ENCODE data around the gene HDAC5.
"Not testable (repeated sequence)": the region's sequence is repeated elsewhere in the genome, so short reads cannot be mapped to it uniquely, and the experiment has no call there.

Gene HDAC5

GRCh38 chr17:44038604-44039011 is 84.8 kb downstream of the HDAC5 start:
- H3K9ac ChIP-seq: no peak overlapping the region
- peaks cover 43% of the 10 kb centered on the region; the same call in 1 of the 2 replicates for H3K79me2 ChIP-seq (ENCODE audit: insufficient read depth, low read depth)
- peaks cover 4% of the 10 kb centered on the region; the same call in 1 of the 2 replicates for H3K36me3 ChIP-seq (ENCODE audit: insufficient read depth)
- H3K4me2 ChIP-seq: no peak overlapping the region
- no peak overlapping the region for H3K4me3 ChIP-seq (IDR thresholded peaks at IDR 0.05; ENCODE audit: insufficient read depth, low read depth, low read length)
- H3K27ac ChIP-seq: no peak overlapping the region
- H4K20me1 ChIP-seq (ENCODE audit: insufficient read depth): peaks cover 3% of the 10 kb centered on the region; the same call in 1 of the 2 replicates
- peaks cover 14% of the 10 kb centered on the region for H3K4me1 ChIP-seq (ENCODE audit: low read depth, poor library complexity, severe bottlenecking)
- H3K27me3 ChIP-seq (ENCODE audit: insufficient read depth, low read depth): no peaks in the 10 kb centered on the region
- no peak overlapping the region for H2AFZ ChIP-seq (ENCODE audit: low read depth)
- TF ChIP-seq, protein P1, sequence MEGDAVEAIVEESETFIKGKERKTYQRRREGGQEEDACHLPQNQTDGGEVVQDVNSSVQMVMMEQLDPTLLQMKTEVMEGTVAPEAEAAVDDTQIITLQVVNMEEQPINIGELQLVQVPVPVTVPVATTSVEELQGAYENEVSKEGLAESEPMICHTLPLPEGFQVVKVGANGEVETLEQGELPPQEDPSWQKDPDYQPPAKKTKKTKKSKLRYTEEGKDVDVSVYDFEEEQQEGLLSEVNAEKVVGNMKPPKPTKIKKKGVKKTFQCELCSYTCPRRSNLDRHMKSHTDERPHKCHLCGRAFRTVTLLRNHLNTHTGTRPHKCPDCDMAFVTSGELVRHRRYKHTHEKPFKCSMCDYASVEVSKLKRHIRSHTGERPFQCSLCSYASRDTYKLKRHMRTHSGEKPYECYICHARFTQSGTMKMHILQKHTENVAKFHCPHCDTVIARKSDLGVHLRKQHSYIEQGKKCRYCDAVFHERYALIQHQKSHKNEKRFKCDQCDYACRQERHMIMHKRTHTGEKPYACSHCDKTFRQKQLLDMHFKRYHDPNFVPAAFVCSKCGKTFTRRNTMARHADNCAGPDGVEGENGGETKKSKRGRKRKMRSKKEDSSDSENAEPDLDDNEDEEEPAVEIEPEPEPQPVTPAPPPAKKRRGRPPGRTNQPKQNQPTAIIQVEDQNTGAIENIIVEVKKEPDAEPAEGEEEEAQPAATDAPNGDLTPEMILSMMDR (conservative IDR thresholded peaks at IDR 0.05; ENCODE audit: low read depth, low read length): no peak

DNA sequence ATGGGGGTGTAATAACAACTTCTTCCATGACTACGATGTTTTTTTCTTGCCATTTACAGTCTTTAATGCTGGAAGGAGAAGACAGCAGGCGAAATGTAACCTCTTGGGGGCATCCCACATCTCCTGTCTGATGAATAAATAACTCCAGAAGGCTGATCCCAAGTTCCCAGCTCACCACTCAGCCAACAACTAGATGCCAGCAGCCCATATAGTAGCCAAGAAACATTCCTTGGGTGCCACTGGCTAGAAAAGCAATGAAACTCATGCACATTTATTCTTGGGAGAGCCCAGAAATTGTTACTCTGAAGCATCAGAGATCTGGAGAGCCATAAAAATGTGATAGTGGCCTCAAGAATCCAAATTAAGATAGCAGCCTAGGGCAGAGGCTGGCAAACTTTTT is 86.0 kb downstream of the HDAC5 start:
- Histone ChIP-seq H3K4me2 (no peak overlapping the region), H4K20me1 (ENCODE audit: insufficient read depth) (peaks cover 3% of the 10 kb centered on the region; the same call in 1 of the 2 replicates), H2AFZ (ENCODE audit: low read depth) (no peak overlapping the region), H3K36me3 (ENCODE audit: insufficient read depth) (0 out of 2 replicates have a peak, but pooled peaks cover 4% of the 10 kb centered on the region), H3K4me1 (ENCODE audit: low read depth, poor library complexity, severe bottlenecking) (peaks cover 14% of the 10 kb centered on the region), H3K79me2 (ENCODE audit: insufficient read depth, low read depth) (peaks cover 34% of the 10 kb centered on the region; the same call in 1 of the 2 replicates), H3K27me3 (ENCODE audit: insufficient read depth, low read depth) (no peaks in the 10 kb centered on the region), H3K27ac (no peak overlapping the region), H3K9ac (no peak overlapping the region), H3K4me3 (IDR thresholded peaks at IDR 0.05; ENCODE audit: insufficient read depth, low read depth, low read length) (no peak overlapping the region)
- TF ChIP-seq, protein P1 (conservative IDR thresholded peaks at IDR 0.05; ENCODE audit: low read depth, low read length): no peak

GRCh38 chr17:44034688-44035087 is 88.8 kb downstream of the HDAC5 start:
- not testable (repeated sequence) for H3K9ac ChIP-seq; H4K20me1 ChIP-seq (ENCODE audit: insufficient read depth); H3K4me2 ChIP-seq; H3K4me1 ChIP-seq (ENCODE audit: low read depth, poor library complexity, severe bottlenecking); H3K36me3 ChIP-seq (ENCODE audit: insufficient read depth); H2AFZ ChIP-seq (ENCODE audit: low read depth); H3K4me3 ChIP-seq (IDR thresholded peaks at IDR 0.05; ENCODE audit: insufficient read depth, low read depth, low read length); H3K27ac ChIP-seq; H3K27me3 ChIP-seq (ENCODE audit: insufficient read depth, low read depth); H3K79me2 ChIP-seq (ENCODE audit: insufficient read depth, low read depth)

DNA sequence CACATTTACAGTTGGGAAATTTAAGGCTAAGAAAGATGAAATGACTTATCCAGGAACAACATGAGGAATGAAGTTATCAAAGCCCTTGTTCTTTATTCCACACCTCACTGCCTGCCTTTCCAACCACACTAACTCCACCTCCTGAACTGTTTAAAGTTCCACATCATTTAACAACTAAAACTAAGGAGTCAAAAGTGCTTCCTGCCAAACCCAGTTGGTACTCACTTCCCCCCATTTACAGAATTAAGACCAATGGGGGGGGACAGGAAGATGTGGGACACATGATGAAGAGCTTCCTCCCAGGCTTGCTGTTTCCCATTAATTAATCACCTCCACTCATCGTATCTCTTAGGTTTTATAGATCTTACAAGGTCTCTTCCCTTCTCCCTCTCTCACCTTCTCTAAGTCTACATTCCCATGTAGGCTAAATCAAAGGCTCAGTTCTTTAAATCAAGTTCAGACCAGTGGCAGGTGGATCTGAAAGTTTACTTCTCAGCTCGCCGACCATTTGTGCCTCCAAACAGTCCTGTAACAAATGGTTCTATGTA is 89.5 kb downstream of the HDAC5 start:
- no peaks in the 10 kb centered on the region for H3K27me3 ChIP-seq (ENCODE audit: insufficient read depth, low read depth)
- no peaks in the 10 kb centered on the region for H4K20me1 ChIP-seq (ENCODE audit: insufficient read depth)
- H3K9ac ChIP-seq: no peak overlapping the region
- H3K79me2 ChIP-seq (ENCODE audit: insufficient read depth, low read depth): peaks cover 5% of the 10 kb centered on the region; the same call in 1 of the 2 replicates
- no peak overlapping the region for H3K27ac ChIP-seq
- H3K4me1 ChIP-seq (ENCODE audit: low read depth, poor library complexity, severe bottlenecking): peaks cover 4% of the 10 kb centered on the region
- H3K36me3 ChIP-seq (ENCODE audit: insufficient read depth): 0 out of 2 replicates have a peak, but pooled peaks cover 4% of the 10 kb centered on the region
- H3K4me2 ChIP-seq: no peak overlapping the region
- TF ChIP-seq, protein P1 (conservative IDR thresholded peaks at IDR 0.05; ENCODE audit: low read depth, low read length): no peak
- H2AFZ ChIP-seq (ENCODE audit: low read depth): no peak overlapping the region
- H3K4me3 ChIP-seq (IDR thresholded peaks at IDR 0.05; ENCODE audit: insufficient read depth, low read depth, low read length): no peak overlapping the region

GRCh38 chr17:44030482-44030881 is 93.0 kb downstream of the HDAC5 start:
- Histone ChIP-seq H3K4me3 (IDR thresholded peaks at IDR 0.05; ENCODE audit: insufficient read depth, low read depth, low read length) (no peak overlapping the region), H3K36me3 (ENCODE audit: insufficient read depth) (no peaks in the 10 kb centered on the region), H3K9ac (no peak overlapping the region), H3K27me3 (ENCODE audit: insufficient read depth, low read depth) (no peaks in the 10 kb centered on the region), H3K4me1 (ENCODE audit: low read depth, poor library complexity, severe bottlenecking) (peaks cover 4% of the 10 kb centered on the region), H2AFZ (ENCODE audit: low read depth) (no peak overlapping the region), H3K27ac (no peak overlapping the region), H3K79me2 (ENCODE audit: insufficient read depth, low read depth) (no peaks in the 10 kb centered on the region), H4K20me1 (ENCODE audit: insufficient read depth) (no peaks in the 10 kb centered on the region), H3K4me2 (no peak overlapping the region)
- TF ChIP-seq, protein P1 (conservative IDR thresholded peaks at IDR 0.05; ENCODE audit: low read depth, low read length): no peak

All from KMS-11 (cell line).